SK-N-SH (cell line): Measurements from ENCODE around the gene RASGEF1C. TPM values are rescaled to one million over a fixed set of nuclear protein-coding genes. Genes with fewer than 3 reads are reported as not detected.
A peak's percentile ranks its signal among the peaks of the same experiment; 100 is the strongest.

Experiments used
- CTCF ChIA-PET: fragments of 300-600, 350-600 bp; formaldehyde crosslinking; extraction: SDS; loops from one replicate; lab custom pipeline; 2021; lab: Yijun Ruan, JAX
- POLR2A ChIA-PET: fragments of 350-600 bp; sonication (Branson Sonifier 250); formaldehyde crosslinking; extraction: SDS; loops from one replicate; lab custom pipeline; 2020; ENCODE audit warnings: antibody characterized with exemption, inconsistent platforms; lab: Yijun Ruan, JAX
- DNase-seq: peaks from one replicate; pipeline ENCODE4 v3.0.0; 2012
- H2AFZ ChIP-seq: fragments of 200-600 bp; sonication (generic); 2 replicates; pipeline ENCODE4 v1.8.1; 2016; ENCODE audit warnings: antibody characterized with exemption, mild to moderate bottlenecking, low read depth
- H3F3A ChIP-seq: fragments of 200-600 bp; sonication (generic); replicated peaks from 2 replicates; pipeline ENCODE3; 2016; ENCODE audit warnings: antibody characterized with exemption, mild to moderate bottlenecking; ENCODE audit not compliant: insufficient read depth
- H3K27ac ChIP-seq, 2 experiments: fragments of 200-500 bp in 1 of 2; fragments of 200-600 bp in 1 of 2; sonication (Bioruptor generic) in 1 of 2; sonication (generic), shearing (Covaris generic) in 1 of 2; 2 replicates each; pipeline versions ENCODE4 v1.5.1 to v1.6.1; 2014 to 2016; ENCODE audit warnings: low read depth in 2 of 2, inconsistent platforms in 1 of 2, low read length in 1 of 2, mild to moderate bottlenecking in 1 of 2, mixed read lengths in 1 of 2
- H3K27me3 ChIP-seq: fragments of 200-600 bp; sonication (generic), shearing (Covaris generic); 2 replicates; pipeline ENCODE4 v1.6.1; 2016; ENCODE audit warnings: mixed run types; ENCODE audit not compliant: insufficient read depth
- H3K36me3 ChIP-seq, 2 experiments: fragments of 200-500 bp in 1 of 2; fragments of 200-600 bp in 1 of 2; sonication (Bioruptor generic) in 1 of 2; sonication (generic) in 1 of 2; replicated peaks in 1 of 2; 2 replicates each; pipeline versions ENCODE3 to v1.5.1; 2014 to 2016; ENCODE audit warnings: low read length in 1 of 2, mild to moderate bottlenecking in 1 of 2; ENCODE audit not compliant: insufficient read depth in 2 of 2, control insufficient read depth in 1 of 2
- H3K4me1 ChIP-seq, 2 experiments: fragments of 200-500 bp in 1 of 2; fragments of 200-600 bp in 1 of 2; sonication (Bioruptor generic) in 1 of 2; sonication (generic), shearing (Covaris generic) in 1 of 2; 2 replicates each; pipeline versions ENCODE4 v1.5.1 to v1.6.1; 2014 to 2016; ENCODE audit warnings: low read depth in 1 of 2, low read length in 1 of 2, mixed run types in 1 of 2; ENCODE audit not compliant: insufficient read depth in 2 of 2, control insufficient read depth in 1 of 2
- H3K4me2 ChIP-seq: fragments of 200-600 bp; sonication (generic), shearing (Covaris generic); 2 replicates; pipeline ENCODE4 v1.6.1; 2017; ENCODE audit warnings: mixed run types
- H3K4me3 ChIP-seq, 2 experiments: fragments of 200-500 bp in 1 of 2; fragments of 200-600 bp in 1 of 2; sonication (Bioruptor generic) in 1 of 2; sonication (generic), shearing (Covaris generic) in 1 of 2; 2 replicates each; pipeline versions ENCODE4 v1.5.1 to v1.8.1; 2014 to 2016; ENCODE audit warnings: low read depth in 2 of 2, inconsistent platforms in 1 of 2, low read length in 1 of 2, mild to moderate bottlenecking in 1 of 2, mixed read lengths in 1 of 2, moderate library complexity in 1 of 2
- H3K79me2 ChIP-seq: fragments of 200-600 bp; sonication (generic); 2 replicates; pipeline ENCODE4 v1.8.1; 2017; ENCODE audit warnings: mild to moderate bottlenecking; ENCODE audit not compliant: insufficient read depth
- H3K9ac ChIP-seq: fragments of 200-600 bp; sonication (generic); 2 replicates; pipeline ENCODE4 v1.6.1; 2017; ENCODE audit warnings: mixed run types
- H3K9me2 ChIP-seq: fragments of 200-600 bp; sonication (generic); 2 replicates; pipeline ENCODE4 v1.6.1; 2017; ENCODE audit warnings: mixed run types
- H3K9me3 ChIP-seq: fragments of 200-600 bp; sonication (generic); 2 replicates; pipeline ENCODE4 v1.6.1; 2017; ENCODE audit warnings: mixed run types, mild to moderate bottlenecking, moderate library complexity
- H4K20me1 ChIP-seq: fragments of 200-600 bp; sonication (generic); 2 replicates; pipeline ENCODE4 v1.6.1; 2017; ENCODE audit warnings: mild to moderate bottlenecking, mixed run types; ENCODE audit not compliant: insufficient read depth
- ELF1 ChIP-seq: IDR thresholded peaks from 2 replicates; pipeline ENCODE4 v1.4.0; 2012
- EZH2phosphoT487 ChIP-seq: fragments of 200-600 bp; sonication (generic); IDR thresholded peaks from 2 replicates; pipeline ENCODE4 v1.6.1; 2017; ENCODE audit warnings: low read depth, mixed run types, mild to moderate bottlenecking, antibody characterized with exemption, moderate library complexity, borderline replicate concordance
- FOSL2 ChIP-seq: IDR thresholded peaks from 2 replicates; pipeline ENCODE4 v1.4.0; 2012; ENCODE audit warnings: low read depth, mild to moderate bottlenecking, moderate library complexity, borderline replicate concordance
- GABPA ChIP-seq: IDR thresholded peaks from 2 replicates; pipeline ENCODE4 v1.4.0; 2012; ENCODE audit warnings: low read depth, mild to moderate bottlenecking
- MAX ChIP-seq: IDR thresholded peaks from 2 replicates; pipeline ENCODE4 v1.4.0; 2012; ENCODE audit warnings: low read depth
- NRF1 ChIP-seq: IDR thresholded peaks from 2 replicates; pipeline ENCODE4 v1.6.1; 2012; ENCODE audit warnings: low read depth, mild to moderate bottlenecking, low read length
- RAD21 ChIP-seq: IDR thresholded peaks from 2 replicates; pipeline ENCODE4 v1.6.1; 2012; ENCODE audit warnings: mild to moderate bottlenecking, low read length
- SIN3A ChIP-seq: IDR thresholded peaks from 2 replicates; pipeline ENCODE4 v1.6.1; 2012; ENCODE audit warnings: low read depth, mild to moderate bottlenecking, low read length, moderate library complexity, borderline replicate concordance
- TEAD4 ChIP-seq: IDR thresholded peaks from 2 replicates; pipeline ENCODE4 v1.4.0; 2012; ENCODE audit warnings: mild to moderate bottlenecking, borderline replicate concordance; ENCODE audit not compliant: insufficient read depth
- ZBTB33 ChIP-seq: IDR thresholded peaks from 2 replicates; pipeline ENCODE4 v1.4.0; 2012; ENCODE audit warnings: low read depth, borderline replicate concordance
- WGBS: methylation state at CpG from one replicate; pipeline ENCODE4 v1.1.6; 2017; ENCODE audit warnings: low lambda C conversion rate; 5-methylcytosine and 5-hydroxymethylcytosine counted together
- polyA plus RNA-seq, 3 experiments: library from polyadenylated mRNA; depleted of rRNA; stranded (reverse); fragments of >200 nt; gene quantifications; 2 replicates each; pipeline ENCODE4 v1.2.3, GENCODE V29; 2012

Gene RASGEF1C
- polyA plus RNA-seq, 1 of the 3 experiments (the other 2 are of a cell fraction) = not detected

GRCh38 chr5:180130291-180130869, 78.6 kb downstream of the RASGEF1C start:
- DNase-seq = no peak
- ChIA-PET POLR2A (no interaction called here), CTCF (interaction anchor here (1.3 to 4.8 kb wide), 4 partner anchors 79 to 341 kb away, joined by 3 to 23 read pairs (median 7); partner anchors contain the start of gene RASGEF1C)

GRCh38 chr5:180129291-180130190, 79.5 kb downstream of the RASGEF1C start:
- WGBS = 72% methylated on average over 16 of the region's 27 CpGs
- Histone ChIP-seq H2AFZ (no peak overlapping the region), H3K79me2 (no peaks in the 10 kb centered on the region), H3K9me2 (no peaks in the 10 kb centered on the region), H3K4me3 (no peak overlapping the region), H4K20me1 (no peaks in the 10 kb centered on the region), H3K4me1 (peaks cover 0 to 6% of the 10 kb centered on the region in 2 experiments; a peak in 1 of 4 replicates), H3K4me2 (no peak overlapping the region), H3K36me3 (no peaks in the 10 kb centered on the region), H3F3A (no peaks in the 10 kb centered on the region), H3K27ac (no peak overlapping the region), H3K27me3 (peaks cover 8% of the 10 kb centered on the region; the same call in 1 of the 2 replicates), H3K9ac (no peak overlapping the region), H3K9me3 (no peaks in the 10 kb centered on the region)
- ChIA-PET POLR2A (no interaction called here), CTCF (interaction anchor here (2.1 to 5.4 kb wide), 6 partner anchors 10 to 199 kb away, joined by 4 to 69 read pairs (median 26); partner anchors contain the start of gene RASGEF1C)
- peak; percentile 19 for DNase-seq
- no peak for TF ChIP-seq TEAD4
- peak; percentile 5; the same call in 1 of the 2 replicates for TF ChIP-seq RAD21
- TF ChIP-seq MAX = no peak

More at GRCh38 chr5:180130291-180130869, 78.6 kb downstream of the RASGEF1C start:
- Histone ChIP-seq H3K4me1 (peaks cover 0 to 9% of the 10 kb centered on the region in 2 experiments; a peak in 1 of 4 replicates), H3K4me3 (no peak overlapping the region), H2AFZ (no peak overlapping the region), H3K27ac (no peak overlapping the region), H3F3A (no peaks in the 10 kb centered on the region), H3K9me3 (no peaks in the 10 kb centered on the region), H3K4me2 (no peak overlapping the region), H3K36me3 (no peaks in the 10 kb centered on the region), H3K79me2 (no peaks in the 10 kb centered on the region), H4K20me1 (no peaks in the 10 kb centered on the region), H3K9ac (no peak overlapping the region), H3K27me3 (no peaks in the 10 kb centered on the region; the same call in 1 of the 2 replicates), H3K9me2 (no peaks in the 10 kb centered on the region)
- TF ChIP-seq NRF1 = no peak
- 55% methylated on average over 13 of the region's 16 CpGs for WGBS

- TF ChIP-seq GABPA (no peak), SIN3A (no peak), MAX (no peak), ELF1 (no peak), RAD21 (no peak), TEAD4 (no peak), EZH2phosphoT487 (no peak), ZBTB33 (no peak), FOSL2 (no peak), NRF1 (no peak)
- ChIA-PET CTCF (interaction anchor here (2.1 to 5.4 kb wide), 6 partner anchors 10 to 200 kb away, joined by 4 to 69 read pairs (median 23); partner anchors contain the start of gene RASGEF1C), POLR2A (no interaction called here)
- Histone ChIP-seq H4K20me1 (no peaks in the 10 kb centered on the region), H3K9me2 (no peaks in the 10 kb centered on the region), H3K79me2 (no peaks in the 10 kb centered on the region), H3K36me3 (no peaks in the 10 kb centered on the region), H3K9ac (no peak overlapping the region), H3K27ac (no peak overlapping the region), H2AFZ (no peak overlapping the region), H3K9me3 (no peaks in the 10 kb centered on the region), H3K4me2 (no peak overlapping the region), H3K4me3 (no peak overlapping the region), H3K4me1 (peaks cover 0 to 6% of the 10 kb centered on the region in 2 experiments; a peak in 1 of 4 replicates), H3F3A (no peaks in the 10 kb centered on the region), H3K27me3 (peaks cover 9% of the 10 kb centered on the region; the same call in 1 of the 2 replicates)
- peak; percentile 27 for DNase-seq
- 44% methylated on average over 8 of the region's 13 CpGs for WGBS
These were observed 80.2 kb downstream of the RASGEF1C start for GRCh38 chr5:180128671-180129261.
